NCI-H524 (cell line): ENCODE results near the gene CYP2C8.
"Not testable (repeated sequence)": the region's sequence is repeated elsewhere in the genome, so short reads cannot be mapped to it uniquely, and the experiment has no call there.

Experiments used
- DNase-seq, 2 experiments: peaks; one replicate each; lab custom pipeline; 2025; lab: John Stamatoyannopoulos, UW

Gene CYP2C8

GRCh38 chr10:95069286-95069685 lies at the start of gene CYP2C8:
TSS of gene CYP2C8 (minus strand) at chr10:95069497. CDS start at chr10:95069402, 95 bp downstream.
- no peak for DNase-seq

DNA sequence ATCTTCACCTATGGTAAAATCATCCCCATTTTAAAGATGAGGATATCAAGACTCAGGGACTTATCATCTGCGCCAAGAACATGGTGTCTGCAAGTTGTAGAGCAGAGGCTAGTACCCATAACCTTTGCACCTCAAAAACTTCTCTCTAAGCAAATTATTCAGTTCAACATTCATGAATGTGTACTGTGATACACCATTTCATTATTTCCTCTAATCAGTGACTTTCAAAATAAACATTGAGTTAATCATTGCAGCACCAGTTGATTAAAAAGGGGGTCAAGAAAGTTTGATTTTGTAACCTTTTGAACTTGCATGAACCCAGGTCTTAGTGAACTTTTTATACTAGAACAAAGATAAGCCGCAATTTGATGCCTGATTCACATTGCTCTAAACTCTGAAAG lies 47.6 kb upstream of the CYP2C8 start:
- DNase-seq, result no peak

DNA sequence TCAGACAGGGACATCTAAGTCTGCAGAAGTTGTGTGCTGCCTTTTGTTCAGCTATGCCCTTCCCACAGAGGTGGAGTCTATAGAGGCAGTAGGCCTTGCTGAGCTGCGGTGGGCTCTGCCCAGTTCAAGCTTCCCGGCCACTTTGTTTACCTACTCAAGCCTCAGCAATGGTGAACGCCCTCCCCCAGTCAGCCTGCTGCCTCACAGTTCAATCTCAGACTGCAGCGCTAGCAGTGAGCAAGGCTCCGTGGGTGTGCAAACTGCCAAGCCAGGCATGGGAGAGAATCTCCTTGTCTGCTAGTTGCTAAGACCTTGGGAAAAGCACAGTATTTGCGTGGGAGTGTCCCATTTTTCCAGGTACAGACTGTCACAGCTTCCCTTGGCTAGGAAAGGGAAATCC lies 41.5 kb upstream of the CYP2C8 start:
- not testable (repeated sequence) for DNase-seq

- DNase-seq, result no peak
These were observed 28.5 kb upstream of the CYP2C8 start for GRCh38 chr10:95097805-95098204.

DNA sequence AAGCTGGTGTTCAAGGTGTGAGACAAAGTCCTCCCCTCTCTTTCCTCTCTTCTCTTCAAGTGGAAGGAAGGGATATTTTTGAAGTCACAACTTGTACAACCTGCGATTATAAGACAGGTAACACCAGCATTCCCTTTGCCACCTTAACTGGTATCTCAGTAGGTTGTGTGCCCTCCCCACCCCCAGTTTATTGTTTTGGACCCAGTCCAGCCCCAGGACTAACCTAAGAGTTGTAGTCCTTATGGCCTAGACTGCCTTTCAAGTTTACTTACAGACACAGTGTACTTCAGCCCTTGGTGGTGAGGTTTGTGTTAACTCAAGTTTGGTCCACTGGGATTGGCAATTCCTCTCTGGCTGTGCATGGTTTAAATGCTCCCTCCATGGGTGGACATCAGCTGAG lies 26.8 kb upstream of the CYP2C8 start:
- no peak for DNase-seq

DNA sequence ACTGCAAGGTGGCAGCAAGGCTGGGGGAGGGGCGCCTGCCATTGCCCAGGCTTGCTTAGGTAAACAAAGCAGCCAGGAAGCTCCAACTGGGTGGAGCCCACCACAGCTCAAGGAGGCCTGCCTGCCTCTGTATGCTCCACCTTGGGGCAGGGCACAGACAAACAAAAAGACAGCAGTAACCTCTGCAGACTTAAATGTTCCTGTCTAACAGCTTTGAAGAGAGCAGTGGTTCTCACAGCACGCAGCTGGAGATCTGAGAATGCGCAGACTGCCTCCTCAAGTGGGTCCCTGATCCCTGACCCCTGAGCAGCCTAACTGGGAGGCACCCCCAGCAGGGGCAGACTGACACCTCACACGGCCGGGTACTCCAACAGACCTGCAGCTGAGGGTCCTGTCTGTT lies 10.3 kb upstream of the CYP2C8 start:
- not testable (repeated sequence) for DNase-seq

- DNase-seq, result no peak
These were observed 8.3 kb upstream of the CYP2C8 start for GRCh38 chr10:95077556-95077955.

DNA sequence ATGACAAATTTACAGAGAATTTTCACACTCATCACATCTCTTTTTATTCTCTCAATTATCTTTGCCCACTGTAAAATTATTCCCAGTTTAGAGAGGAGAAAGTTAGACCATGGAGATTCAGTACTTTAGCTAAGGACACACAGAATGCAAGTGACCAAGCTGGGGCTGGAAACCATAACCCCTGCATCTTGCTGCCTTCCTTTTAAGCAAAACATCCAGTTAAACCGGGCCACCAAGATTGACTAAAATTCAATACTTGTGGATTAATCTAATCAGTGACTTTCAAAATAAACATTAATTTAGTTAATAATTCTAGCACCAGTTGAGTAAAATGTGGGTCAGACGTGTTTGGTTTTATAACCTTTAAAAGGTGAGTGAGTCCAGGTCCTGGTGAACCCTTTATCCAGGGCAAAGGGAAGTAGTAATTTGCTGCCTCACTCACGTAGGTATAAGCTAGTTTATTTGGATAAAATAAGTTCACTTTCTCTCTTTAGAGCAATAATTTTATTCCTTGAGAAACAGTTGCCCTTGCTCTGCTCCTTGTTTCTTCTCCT lies 1.9 kb upstream of the CYP2C8 start:
- DNase-seq, result no peak

DNA sequence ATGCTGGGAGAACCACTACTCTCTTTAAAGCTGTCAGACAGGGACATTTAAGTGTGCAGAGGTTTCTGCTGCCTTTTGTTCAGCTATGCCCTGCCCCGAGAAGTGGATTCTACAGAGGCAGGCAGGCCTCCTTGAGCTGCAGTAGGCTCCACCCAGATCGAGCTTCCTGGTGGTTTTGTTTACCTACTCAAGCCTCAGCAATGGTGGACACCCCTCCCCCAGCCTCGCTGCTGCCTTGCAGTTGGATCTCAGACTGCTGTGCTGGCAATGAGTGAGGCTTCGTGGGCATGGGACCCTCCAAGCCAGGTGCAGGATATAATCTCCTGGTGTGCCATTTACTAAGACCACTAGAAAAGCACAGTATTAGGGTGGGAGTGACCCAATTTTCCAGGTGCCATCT lies 5.2 kb downstream of the CYP2C8 start:
- DNase-seq, result not testable (repeated sequence)

- no peak for DNase-seq
These were observed 12.4 kb downstream of the CYP2C8 start for GRCh38 chr10:95056744-95057363.

GRCh38 chr10:95049919-95050318 lies 19.4 kb downstream of the CYP2C8 start:
- DNase-seq, result no peak

DNA sequence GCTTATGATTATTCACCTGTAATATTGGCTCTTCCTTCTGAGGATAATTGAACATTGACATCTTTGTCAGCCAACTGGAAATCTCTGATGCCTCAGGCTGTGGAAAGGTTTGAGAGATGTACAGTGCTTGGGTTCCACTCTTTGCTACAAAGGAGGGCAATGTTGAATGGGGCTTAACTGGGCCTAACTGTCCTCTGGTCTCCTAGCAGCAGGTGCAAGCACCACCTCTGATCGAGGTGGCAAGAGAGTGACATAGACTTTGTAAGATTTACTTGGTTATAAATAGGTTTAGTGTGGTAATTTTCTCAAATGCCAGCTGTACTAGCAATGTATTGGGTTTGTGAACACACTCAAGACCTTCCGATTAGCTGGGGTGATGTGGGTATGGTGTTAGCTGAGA lies 21.1 kb downstream of the CYP2C8 start:
- no peak for DNase-seq

DNA sequence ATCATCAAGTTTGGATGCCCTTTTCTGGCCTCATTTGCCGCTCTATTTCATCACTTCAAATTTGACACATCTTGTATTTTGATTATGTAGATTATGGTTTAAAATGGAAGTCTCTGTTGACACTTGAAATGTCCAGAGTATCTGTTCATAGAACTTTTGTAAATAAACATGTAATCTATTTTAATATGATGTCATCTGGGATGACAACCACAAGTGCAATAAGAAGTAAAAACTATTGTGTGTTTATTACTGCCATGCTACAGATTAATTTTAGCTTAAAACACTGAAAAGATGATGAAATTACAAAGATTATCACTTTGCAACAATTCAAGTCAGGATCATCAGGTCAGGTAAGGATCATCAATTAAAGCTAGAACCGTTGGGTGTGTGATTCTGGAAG lies 30.0 kb downstream of the CYP2C8 start:
- DNase-seq, result no peak

DNA sequence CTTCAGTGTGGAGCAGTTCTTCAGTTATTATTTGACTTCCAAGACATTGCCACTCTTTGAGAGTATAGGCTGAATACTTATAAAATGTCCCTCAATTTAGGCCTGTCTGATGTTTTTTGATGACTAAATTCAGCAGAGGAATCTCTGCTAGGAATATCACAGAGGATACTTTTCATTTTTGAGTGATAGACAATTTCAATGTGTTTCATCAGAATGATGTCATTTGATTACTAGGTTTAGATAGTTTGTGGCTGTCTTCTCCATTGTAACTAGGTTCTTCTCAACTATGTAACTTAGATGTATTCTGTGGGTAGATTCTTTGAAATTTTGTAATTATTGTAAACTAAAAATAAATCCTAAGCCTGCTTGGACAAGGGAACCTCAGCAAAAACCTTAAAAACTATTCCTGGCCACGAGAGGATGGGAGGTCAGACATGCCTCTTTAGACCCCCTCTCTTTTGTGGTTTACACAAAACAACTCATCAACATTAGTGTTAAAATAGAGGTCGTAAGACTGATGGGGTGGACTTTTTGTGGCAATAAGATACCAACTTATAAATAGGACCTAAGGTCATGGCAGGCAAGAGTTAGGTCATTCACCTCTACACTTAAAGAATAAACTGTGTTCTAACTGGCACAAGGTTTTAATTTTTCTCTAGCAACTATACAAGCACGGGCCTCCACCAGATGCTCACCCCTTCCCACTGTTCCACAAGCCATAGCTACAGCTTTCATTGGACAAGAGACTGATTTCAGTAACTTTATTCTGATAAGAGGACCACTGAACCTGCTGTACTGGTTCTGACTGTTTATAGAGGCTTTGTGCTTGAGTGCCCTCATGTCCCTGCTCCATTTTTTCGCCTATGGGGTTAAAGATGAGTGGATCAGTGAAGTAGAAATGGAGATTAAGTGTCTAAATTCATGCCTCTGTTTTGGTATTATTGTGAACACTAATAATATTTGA lies 33.7 kb downstream of the CYP2C8 start:
- no peak for DNase-seq

DNA sequence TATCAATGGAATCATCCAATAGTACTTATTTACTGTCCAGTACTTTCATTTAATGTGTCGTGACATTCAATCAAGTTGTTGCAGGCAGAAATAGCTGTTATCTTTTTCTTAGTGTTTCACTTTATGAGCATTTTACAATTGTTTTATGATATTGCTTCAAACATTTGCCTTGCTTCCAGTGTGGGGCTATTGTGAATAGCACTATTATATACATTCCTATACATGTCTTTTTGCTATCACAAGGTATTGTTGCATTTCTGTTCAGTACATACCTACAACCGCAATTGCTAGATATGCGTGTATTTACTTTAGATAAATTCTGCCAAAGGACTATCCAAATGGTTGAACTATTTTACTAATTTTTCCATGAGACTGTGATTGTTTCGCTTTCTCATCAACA lies 34.9 kb downstream of the CYP2C8 start:
- no peak for DNase-seq

- DNase-seq, result no peak
These were observed 37.6 kb downstream of the CYP2C8 start for GRCh38 chr10:95031656-95032055.

GRCh38 chr10:95026461-95026860 lies 42.8 kb downstream of the CYP2C8 start:
- DNase-seq, result no peak

GRCh38 chr10:94997741-94998174 lies 71.5 kb downstream of the CYP2C8 start:
- DNase-seq, result no peak

DNA sequence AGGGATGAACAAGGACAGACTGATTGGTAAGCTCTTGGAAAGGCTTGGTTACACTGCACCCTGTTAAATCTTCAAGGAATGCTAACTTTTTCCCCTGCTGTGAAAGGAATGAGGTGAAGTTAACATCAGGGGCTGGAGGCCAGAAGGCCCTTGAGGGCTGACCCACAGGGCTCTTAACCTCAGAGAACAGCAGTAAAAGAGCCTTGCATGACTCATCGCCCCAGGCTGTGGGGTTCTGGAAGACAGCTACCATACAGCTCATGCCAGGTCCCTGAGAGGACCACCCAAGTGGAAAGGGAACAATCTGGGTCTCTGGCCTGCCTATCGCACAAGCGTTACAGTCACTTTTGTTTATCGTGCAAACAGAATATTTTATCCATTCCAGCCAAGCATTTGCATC lies 76.5 kb downstream of the CYP2C8 start:
- DNase-seq, result no peak

- no peak for DNase-seq
These were observed 77.9 kb downstream of the CYP2C8 start for GRCh38 chr10:94991243-94991888.

- no peak for DNase-seq
These were observed 80.1 kb downstream of the CYP2C8 start for GRCh38 chr10:94989192-94989591.
